Smooth muscle cell of trachea (primary cell): ENCODE data around the gene EID1. TPM values are rescaled to one million over a fixed set of nuclear protein-coding genes. Genes with fewer than 3 reads are reported as not detected.

Experiments used
- total RNA-seq: library from RNA; depleted of rRNA; stranded (reverse); fragments of >200 nt; gene quantifications from 2 replicates; pipeline ENCODE4 v1.2.1, GENCODE V29; 2014

The EID1 gene, protein sequence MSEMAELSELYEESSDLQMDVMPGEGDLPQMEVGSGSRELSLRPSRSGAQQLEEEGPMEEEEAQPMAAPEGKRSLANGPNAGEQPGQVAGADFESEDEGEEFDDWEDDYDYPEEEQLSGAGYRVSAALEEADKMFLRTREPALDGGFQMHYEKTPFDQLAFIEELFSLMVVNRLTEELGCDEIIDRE
- total RNA-seq: 291 and 455 TPM in 2 replicates

DNA sequence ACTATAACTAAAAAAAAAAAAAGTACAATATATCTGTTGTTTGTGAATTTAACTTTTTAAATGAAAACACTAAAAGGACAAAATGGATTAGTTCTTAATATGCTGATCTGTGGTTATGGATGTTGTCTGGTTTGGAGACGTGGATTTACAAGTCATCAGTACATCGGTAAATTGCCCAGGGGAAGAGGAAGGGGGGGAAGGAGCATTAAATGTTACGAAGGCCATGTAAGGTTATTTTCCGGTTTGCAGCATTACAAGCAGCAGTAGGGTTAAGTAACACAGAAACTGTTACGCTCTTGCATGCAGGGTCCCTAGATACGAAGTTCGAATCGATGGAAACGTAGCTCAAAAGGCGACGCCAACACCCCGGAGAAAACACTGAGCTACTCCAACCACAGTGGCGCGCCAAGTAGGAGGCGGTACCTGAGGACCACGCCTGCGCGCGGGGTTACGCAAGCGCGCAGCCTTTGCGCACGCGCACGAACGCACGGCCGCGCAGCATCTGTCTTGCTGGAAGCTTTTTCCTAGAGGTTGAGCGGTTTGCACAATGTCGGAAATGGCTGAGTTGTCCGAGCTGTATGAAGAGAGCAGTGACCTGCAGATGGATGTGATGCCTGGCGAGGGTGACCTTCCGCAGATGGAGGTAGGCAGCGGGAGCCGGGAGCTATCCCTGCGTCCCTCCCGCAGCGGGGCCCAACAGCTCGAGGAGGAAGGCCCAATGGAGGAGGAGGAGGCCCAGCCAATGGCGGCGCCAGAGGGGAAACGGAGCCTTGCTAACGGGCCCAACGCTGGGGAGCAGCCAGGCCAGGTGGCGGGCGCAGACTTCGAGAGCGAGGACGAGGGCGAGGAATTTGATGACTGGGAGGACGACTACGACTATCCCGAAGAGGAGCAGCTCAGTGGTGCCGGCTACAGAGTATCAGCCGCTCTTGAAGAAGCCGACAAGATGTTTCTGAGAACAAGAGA lies at the start of gene EID1:
Gene EID1, plus strand, starts transcription at position 505 of the 966 bp plus-strand sequence. Its CDS starts 43 bp downstream, at position 548.

Other genes with a start within 250 kb of the EID1 start
- 887 and 1,012 TPM in 2 replicates for gene FBN1, start 232.4 kb upstream of the EID1 start, total RNA-seq
- gene CEP152, start 67.1 kb upstream of the EID1 start, total RNA-seq: 10.1 and 14.8 TPM in 2 replicates
- gene SHC4, start 85.8 kb downstream of the EID1 start, total RNA-seq: 2.0 and 3.0 TPM in 2 replicates
- gene SECISBP2L, start 168.3 kb downstream of the EID1 start, total RNA-seq: 39.7 and 53.8 TPM in 2 replicates